Stimulated activated CD8-positive, alpha-beta memory T cell treated with anti-CD3 and anti-CD28 coated beads, Interleukin-4, amount 100 ng/mL, for 1 hour (primary cell): ENCODE data around the gene EP400.

ENCODE experiments used
- DNase-seq, 2 donors: peaks; one replicate each; pipeline ENCODE4 v3.0.0-alpha.2; 2020; ENCODE audit warnings: low read depth in 2 of 2, low spot score in 1 of 2

Gene EP400

GRCh38 chr12:131923260-131923659 lies 26.5 kb upstream of the EP400 start:
- no peak for DNase-seq

- DNase-seq, result no peak
Observed at GRCh38 chr12:131927110-131928079, 22.3 kb upstream of the EP400 start.

GRCh38 chr12:131928080-131928710 lies 21.5 kb upstream of the EP400 start:
- DNase-seq, result no peak

GRCh38 chr12:131928711-131929580 lies 20.8 kb upstream of the EP400 start, which contains the start of gene PUS1:
Gene PUS1 (plus strand): TSS chr12:131929276. CDS start chr12:131929723, 447 bp downstream.
- DNase-seq, result peak; percentile 80 to 89

- DNase-seq, result peak in 1 of 2 donors; percentile 9
Observed at GRCh38 chr12:131929581-131930456, 19.9 kb upstream of the EP400 start.

GRCh38 chr12:131930510-131930909 lies 19.2 kb upstream of the EP400 start:
- no peak for DNase-seq

- no peak for DNase-seq
Observed at GRCh38 chr12:131933387-131933786, 16.4 kb upstream of the EP400 start.

GRCh38 chr12:131934535-131934934 lies 15.2 kb upstream of the EP400 start:
- no peak for DNase-seq

- DNase-seq, result no peak
Observed at GRCh38 chr12:131938082-131938481, 11.7 kb upstream of the EP400 start.

- DNase-seq, result no peak
Observed at GRCh38 chr12:131939007-131939406, 10.7 kb upstream of the EP400 start.

GRCh38 chr12:131940141-131940547 lies 9.6 kb upstream of the EP400 start:
- DNase-seq, result no peak

- DNase-seq, result no peak
Observed at GRCh38 chr12:131941116-131941986, 8.4 kb upstream of the EP400 start.

- no peak for DNase-seq
Observed at GRCh38 chr12:131941987-131942341, 7.8 kb upstream of the EP400 start.

GRCh38 chr12:131942671-131943070 lies 7.1 kb upstream of the EP400 start:
- DNase-seq, result no peak

- no peak for DNase-seq
Observed at GRCh38 chr12:131943389-131943788, 6.4 kb upstream of the EP400 start.

GRCh38 chr12:131943876-131944275 lies 5.9 kb upstream of the EP400 start:
- DNase-seq, result no peak

- DNase-seq, result no peak
Observed at GRCh38 chr12:131944601-131945251, 5.0 kb upstream of the EP400 start.

- no peak for DNase-seq
Observed at GRCh38 chr12:131946757-131947156, 3.0 kb upstream of the EP400 start.

GRCh38 chr12:131947482-131948027 lies 2.2 kb upstream of the EP400 start:
- no peak for DNase-seq
